Psoas muscle (tissue), 8 donors: Measurements from ENCODE around the gene AGPAT3. TPM values are rescaled to one million over a fixed set of nuclear protein-coding genes. Genes with fewer than 3 reads are reported as not detected.

Experiments
- ATAC-seq, 4 donors: fragments of 200-7000 bp; cut with Tn5 transposase; one replicate each; pipeline ENCODE4 v1.9.1; 2020; ENCODE audit warnings: moderate library complexity in 3 of 4, mild to moderate bottlenecking in 2 of 4
- DNase-seq, 2 donors: peaks; one replicate each; pipeline ENCODE4 v3.0.0-alpha.2; 2020
- H3K27ac ChIP-seq: fragments of 200-600 bp; one replicate; pipeline ENCODE4 v1.8.0; 2022
- H3K27me3 ChIP-seq, 3 donors: fragments of 200-600 bp in 1 of 3; one replicate each; pipeline versions ENCODE4 v1.6.1 to v1.8.0; 2013 to 2022; ENCODE audit warnings: low read length in 2 of 3, mild to moderate bottlenecking in 2 of 3, moderate library complexity in 1 of 3; ENCODE audit not compliant: insufficient read depth in 3 of 3
- H3K36me3 ChIP-seq, 2 donors: fragments of 200-600 bp in 1 of 2; one replicate each; pipeline versions ENCODE4 v1.6.1 to v1.8.0; 2013 to 2022; ENCODE audit warnings: low read depth in 1 of 2, mild to moderate bottlenecking in 1 of 2, moderate library complexity in 1 of 2; ENCODE audit not compliant: insufficient read depth in 1 of 2
- H3K4me1 ChIP-seq: fragments of 200-600 bp; one replicate; pipeline ENCODE4 v1.8.0; 2022
- H3K4me3 ChIP-seq: fragments of 200-600 bp; one replicate; pipeline ENCODE4 v1.8.0; 2022; ENCODE audit warnings: mild to moderate bottlenecking
- H3K9me3 ChIP-seq: fragments of 200-600 bp; one replicate; pipeline ENCODE4 v1.8.0; 2022
- CTCF ChIP-seq: fragments of 200-600 bp; IDR thresholded peaks from one replicate; pipeline ENCODE4 v1.8.0; 2022; ENCODE audit warnings: antibody characterized with exemption
- WGBS, 3 donors: extraction: QIAGEN DNeasy Blood & Tissue Kit; methylation state at CpG; one replicate each; pipeline versions ENCODE4 v1.1.6 to v1.1.7; 2013; 5-methylcytosine and 5-hydroxymethylcytosine counted together
- intact Hi-C, 2 donors: fragments of 100-400 bp; cut with DNase I; formaldehyde crosslinking; loops; one replicate each; pipeline versions ENCODE4 v1.11.0 to v1.14.2; 2022
- polyA plus RNA-seq, 3 donors: library from polyadenylated mRNA; stranded (reverse); fragments of 200-250 nt; gene quantifications; one replicate each; pipeline ENCODE4 v1.2.3, GENCODE V29; 2013
- total RNA-seq, 4 donors: library from RNA; stranded (reverse); fragmentation: NEBNext Ultra II Directional in 2 of 4; extraction: Animal tissue kit (Norgen Biotek cat#: 25700) in 2 of 4; gene quantifications; one replicate each; pipeline versions ENCODE4 v1.2.1 to v1.2.4, GENCODE V29; 2021 to 2023
- donor health status: healthy with polysubstance abuse.
- donor health status: DM: no; HTN: no; CAD: no; lungs with moderate emphysema.
- donor health status: Bipolar disorder and iron deficiency.
- donor health status: healthy.
- donor health status: DM: yes; HTN: yes; CAD: no.
- donor health status: DM: no; HTN: no; CAD: no.
- donor health status: DM: no; HTN: no; CAD: no.
- donor health status: DM: yes; HTN: yes; CAD: no.

Gene AGPAT3
- total and polyA plus RNA-seq, 7 donors: 28.4 to 117 (median 50.7) TPM

GRCh38 chr21:43931489-43931888 lies 66.5 kb downstream of the AGPAT3 start:
- TF ChIP-seq CTCF: no peak
- DNase-seq (peak in 1 of 2 donors; percentile 16), ATAC-seq (no peak)
- Histone ChIP-seq H3K4me3 (no peak overlapping the region), H3K4me1 (peaks cover 44% of the 10 kb centered on the region), H3K9me3 (no peaks in the 10 kb centered on the region), H3K27ac (peak overlapping the region; percentile 88), H3K36me3 (no peaks in the 10 kb centered on the region), H3K27me3 (no peaks in the 10 kb centered on the region)
- intact Hi-C loops: no loop called here
- WGBS, 3 donors: 78 to 85% (median 82%) methylated on average over 13 of the region's 13 CpGs

- no peaks in the 10 kb centered on the region for H3K36me3 ChIP-seq
- DNase-seq: peak in 1 of 2 donors; percentile 23
- H3K4me3 ChIP-seq: no peak overlapping the region
- 87 to 92% (median 88%) methylated on average over 17 of the region's 17 CpGs for WGBS, 3 donors
- no peaks in the 10 kb centered on the region for H3K27me3 ChIP-seq
- no peaks in the 10 kb centered on the region for H3K9me3 ChIP-seq
- H3K27ac ChIP-seq: no peak overlapping the region
- peaks cover 49% of the 10 kb centered on the region for H3K4me1 ChIP-seq
- no peak for TF ChIP-seq CTCF
- no peak for ATAC-seq
- intact Hi-C loops: no loop called here
These were observed 67.0 kb downstream of the AGPAT3 start for GRCh38 chr21:43932005-43932404.

- Histone ChIP-seq H3K4me1 (peaks cover 44% of the 10 kb centered on the region), H3K27ac (no peak overlapping the region), H3K36me3 (no peaks in the 10 kb centered on the region), H3K9me3 (no peaks in the 10 kb centered on the region), H3K27me3 (no peaks in the 10 kb centered on the region), H3K4me3 (no peak overlapping the region)
- intact Hi-C loops: no loop called here
- no peak for ATAC-seq
- peak in 1 of 2 donors; percentile 11 for DNase-seq
- WGBS, 3 donors: 79 to 81% (median 80%) methylated on average over 12 of the region's 12 CpGs
- TF ChIP-seq CTCF: no peak
These were observed 68.2 kb downstream of the AGPAT3 start for GRCh38 chr21:43933199-43933598.

GRCh38 chr21:43933680-43934079 lies 68.7 kb downstream of the AGPAT3 start:
- DNase-seq: peak in 1 of 2 donors; percentile 45
- H3K27ac ChIP-seq: no peak overlapping the region
- intact Hi-C loops: no loop called here

More at GRCh38 chr21:43933680-43934079, 68.7 kb downstream of the AGPAT3 start:
- Histone ChIP-seq H3K27me3 (no peaks in the 10 kb centered on the region), H3K9me3 (no peaks in the 10 kb centered on the region), H3K4me3 (no peak overlapping the region), H3K4me1 (peaks cover 43% of the 10 kb centered on the region), H3K36me3 (no peaks in the 10 kb centered on the region)
- TF ChIP-seq CTCF: no peak
- 92 to 94% (median 92%) methylated on average over 15 of the region's 15 CpGs for WGBS, 3 donors
- no peak for ATAC-seq
